Osteoblast (primary cell): ENCODE results near the gene MXI1. TPM values are rescaled to one million over a fixed set of nuclear protein-coding genes. Genes with fewer than 3 reads are reported as not detected.

Experiments used
- DNase-seq: peaks from one replicate; pipeline ENCODE4 v3.0.0; 2011; ENCODE audit warnings: low spot score, mixed read lengths; ENCODE audit not compliant: insufficient read length; ENCODE audit errors: missing footprints
- H2AFZ ChIP-seq: 2 replicates; pipeline ENCODE4 v1.6.0; 2011; ENCODE audit warnings: mild to moderate bottlenecking, low read length
- H3K27ac ChIP-seq: 2 replicates; pipeline ENCODE4 v1.5.1; 2011; ENCODE audit warnings: mild to moderate bottlenecking, low read depth, low read length, moderate library complexity
- H3K27me3 ChIP-seq: 2 replicates; pipeline ENCODE4 v1.6.0; 2012; ENCODE audit warnings: mild to moderate bottlenecking, control low read depth, inconsistent platforms, low read length, moderate library complexity; ENCODE audit not compliant: insufficient read depth
- H3K36me3 ChIP-seq: 2 replicates; pipeline ENCODE4 v1.5.1; 2011; ENCODE audit warnings: mild to moderate bottlenecking, low read length, control low read depth, moderate library complexity; ENCODE audit not compliant: insufficient read depth
- H3K4me1 ChIP-seq: 2 replicates; pipeline ENCODE4 v1.5.1; 2011; ENCODE audit warnings: mild to moderate bottlenecking, low read length, control low read depth, moderate library complexity; ENCODE audit not compliant: insufficient read depth
- H3K4me2 ChIP-seq: 2 replicates; pipeline ENCODE4 v1.6.0; 2011; ENCODE audit warnings: mild to moderate bottlenecking, low read length; ENCODE audit not compliant: insufficient read depth
- H3K4me3 ChIP-seq: fragments of 200-600 bp; sonication (generic); 3 replicates; pipeline ENCODE4 v1.5.1; 2012; ENCODE audit warnings: mild to moderate bottlenecking, low read length, inconsistent platforms; ENCODE audit not compliant: insufficient read depth
- H3K79me2 ChIP-seq: 2 replicates; pipeline ENCODE4 v1.6.0; 2012; ENCODE audit warnings: mild to moderate bottlenecking, low read length, control low read depth, inconsistent platforms; ENCODE audit not compliant: insufficient read depth
- H3K9me3 ChIP-seq: 2 replicates; pipeline ENCODE4 v1.5.1; 2011; ENCODE audit warnings: low read depth, low read length, control low read depth
- H4K20me1 ChIP-seq: 2 replicates; pipeline ENCODE4 v1.6.0; 2012; ENCODE audit warnings: mild to moderate bottlenecking, low read length, control low read depth; ENCODE audit not compliant: insufficient read depth
- CTCF ChIP-seq: IDR thresholded peaks from 2 replicates; pipeline ENCODE4 v1.5.1; 2011; ENCODE audit warnings: mild to moderate bottlenecking, low read depth, low read length, moderate library complexity; ENCODE audit errors: extremely low read depth
- total RNA-seq: library from RNA; depleted of rRNA; stranded (reverse); fragments of >200 nt; gene quantifications from 2 replicates; pipeline ENCODE4 v1.2.3, GENCODE V29; 2012

Gene MXI1
- total RNA-seq, 1 donor, result 41.6 TPM

GRCh38 chr10:110300486-110300986 is 93.1 kb downstream of the MXI1 start:
- Histone ChIP-seq H3K27me3 (no peaks in the 10 kb centered on the region), H3K4me3 (no peak overlapping the region), H3K4me2 (no peak overlapping the region), H4K20me1 (peaks cover 38% of the 10 kb centered on the region), H3K79me2 (peaks cover 63% of the 10 kb centered on the region), H3K9me3 (no peaks in the 10 kb centered on the region), H3K4me1 (peaks cover 16% of the 10 kb centered on the region), H2AFZ (no peak overlapping the region), H3K27ac (no peak overlapping the region), H3K36me3 (peaks cover 71% of the 10 kb centered on the region)
- TF ChIP-seq CTCF, result no peak
- DNase-seq, result no peak

DNA sequence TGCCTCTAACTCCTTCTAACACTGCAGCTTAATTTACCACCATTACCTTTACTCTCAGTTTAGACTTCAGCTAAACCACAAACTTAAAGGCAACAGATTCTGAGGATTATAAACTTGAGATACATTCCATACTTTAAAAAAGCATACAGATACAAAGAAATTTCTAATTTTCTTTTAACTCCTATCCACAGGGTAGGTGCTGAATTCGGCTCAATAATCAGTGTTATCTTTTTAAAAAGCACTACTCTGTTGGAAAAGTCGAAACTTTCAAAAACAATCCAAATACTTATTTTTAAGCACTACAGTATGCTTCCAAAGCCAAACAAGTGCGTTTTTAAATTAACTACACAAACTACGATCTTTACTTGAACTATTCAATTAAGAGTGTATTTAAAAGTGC is 96.3 kb downstream of the MXI1 start:
- Histone ChIP-seq H3K9me3 (no peaks in the 10 kb centered on the region), H2AFZ (no peak overlapping the region), H3K4me2 (peak overlapping the region; percentile 95), H3K27me3 (no peaks in the 10 kb centered on the region), H3K79me2 (peaks cover 58% of the 10 kb centered on the region), H3K27ac (peak overlapping the region; percentile 79), H3K4me1 (peaks cover 22% of the 10 kb centered on the region), H3K36me3 (peaks cover 41% of the 10 kb centered on the region), H4K20me1 (peaks cover 36% of the 10 kb centered on the region), H3K4me3 (peak overlapping the region; percentile 93)
- no peak for TF ChIP-seq CTCF
- no peak for DNase-seq

DNA sequence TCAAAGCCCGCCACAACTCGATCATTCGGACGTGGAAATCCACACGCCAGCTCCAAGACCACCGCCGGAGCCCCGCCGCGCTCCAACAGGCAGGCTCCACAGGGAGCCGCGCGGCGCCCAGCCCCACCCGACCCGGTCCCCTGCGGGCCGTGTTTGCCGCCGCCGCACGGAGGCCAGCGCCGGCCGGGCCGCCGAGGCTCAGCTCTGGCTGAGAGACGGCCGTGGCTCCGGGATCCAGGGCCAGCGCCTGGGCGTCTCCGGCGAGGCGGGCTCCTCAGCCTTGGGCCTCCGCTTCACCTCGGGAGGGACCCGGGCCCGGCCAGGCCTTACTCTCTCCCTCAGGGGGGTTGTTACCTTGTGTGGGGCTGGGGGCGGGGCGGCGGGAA is 97.0 kb downstream of the MXI1 start:
- Histone ChIP-seq H3K4me3 (peak overlapping the region; percentile 93), H3K27ac (peak overlapping the region; percentile 79), H3K9me3 (no peaks in the 10 kb centered on the region), H3K4me1 (peaks cover 22% of the 10 kb centered on the region), H3K4me2 (peak overlapping the region; percentile 95), H4K20me1 (peaks cover 29% of the 10 kb centered on the region), H3K27me3 (no peaks in the 10 kb centered on the region), H3K79me2 (peaks cover 51% of the 10 kb centered on the region), H2AFZ (peak overlapping the region; percentile 58), H3K36me3 (peaks cover 35% of the 10 kb centered on the region)
- TF ChIP-seq CTCF, result no peak
- DNase-seq, result peak; percentile 83

GRCh38 chr10:110304780-110305421 is 97.5 kb downstream of the MXI1 start, which contains the start of gene SMNDC1:
SMNDC1 (minus strand) TSS chr10:110304920; CDS start chr10:110303587, 1,333 bp downstream.
- TF ChIP-seq CTCF, result no peak
- H2AFZ ChIP-seq, result peak within 1 kb of the TSS; percentile 78
- H3K27ac ChIP-seq, result peak within 1 kb of the TSS; percentile 79
- peak within 1 kb of the TSS; percentile 95 for H3K4me2 ChIP-seq
- H3K9me3 ChIP-seq, result no peaks in the 10 kb centered on the region
- H3K4me1 ChIP-seq, result peaks cover 22% of the 10 kb centered on the region
- H3K27me3 ChIP-seq, result no peaks in the 10 kb centered on the region
- peaks cover 34% of the 10 kb centered on the region for H3K36me3 ChIP-seq
- H3K4me3 ChIP-seq, result peak within 1 kb of the TSS; percentile 93
- H3K79me2 ChIP-seq, result peaks cover 48% of the 10 kb centered on the region
- DNase-seq, result peak; percentile 99
- H4K20me1 ChIP-seq, result peaks cover 25% of the 10 kb centered on the region
